LNCaP clone FGC (cell line): Measurements from ENCODE around the gene LRCH4.
"Not testable (repeated sequence)": the region's sequence is repeated elsewhere in the genome, so short reads cannot be mapped to it uniquely, and the experiment has no call there.

Source experiments
- DNase-seq: peaks from one replicate; pipeline ENCODE4 v3.0.0-alpha.2; 2011; ENCODE audit warnings: low read depth
- H3K4me3 ChIP-seq: 2 replicates; pipeline ENCODE4 v1.5.1; 2011; ENCODE audit warnings: mild to moderate bottlenecking, low read depth, low read length, control low read depth
- CTCF ChIP-seq: IDR thresholded peaks from 2 replicates; pipeline ENCODE4 v1.5.1; 2012; ENCODE audit warnings: mild to moderate bottlenecking; ENCODE audit not compliant: control insufficient read depth, insufficient read depth; ENCODE audit errors: extremely low read depth

Gene LRCH4

GRCh38 chr7:100556541-100556940, 29.4 kb downstream of the LRCH4 start:
- no peak for DNase-seq
- no peak for TF ChIP-seq CTCF

GRCh38 chr7:100555701-100556100, 30.2 kb downstream of the LRCH4 start:
- H3K4me3 ChIP-seq: no peak overlapping the region
- TF ChIP-seq CTCF: no peak
- DNase-seq: no peak

More at GRCh38 chr7:100556541-100556940, 29.4 kb downstream of the LRCH4 start:
- no peak overlapping the region for H3K4me3 ChIP-seq

GRCh38 chr7:100553032-100553431, 32.9 kb downstream of the LRCH4 start:
- no peak for TF ChIP-seq CTCF
- H3K4me3 ChIP-seq: no peak overlapping the region
- no peak for DNase-seq

GRCh38 chr7:100552532-100552931, 33.4 kb downstream of the LRCH4 start:
- DNase-seq: no peak
- no peak for TF ChIP-seq CTCF
- no peak overlapping the region for H3K4me3 ChIP-seq

- not testable (repeated sequence) for H3K4me3 ChIP-seq, DNase-seq
Measured at GRCh38 chr7:100548446-100548845, 37.5 kb downstream of the LRCH4 start.

GRCh38 chr7:100547872-100548271, 38.1 kb downstream of the LRCH4 start:
- no peak for TF ChIP-seq CTCF
- no peak overlapping the region for H3K4me3 ChIP-seq
- no peak for DNase-seq

GRCh38 chr7:100546926-100547800, 38.8 kb downstream of the LRCH4 start:
- no peak for DNase-seq
- H3K4me3 ChIP-seq: peak overlapping the region; percentile 33
- no peak for TF ChIP-seq CTCF
